ENCODE data around the gene ZFAND3. TPM values are rescaled to one million over a fixed set of nuclear protein-coding genes. Genes with fewer than 3 reads are reported as not detected.
A peak's percentile ranks its signal among the peaks of the same experiment; 100 is the strongest.

The ZFAND3 gene
- polyA plus RNA-seq, 3 donors: 11.5 to 21.1 (median 11.7) TPM

DNA sequence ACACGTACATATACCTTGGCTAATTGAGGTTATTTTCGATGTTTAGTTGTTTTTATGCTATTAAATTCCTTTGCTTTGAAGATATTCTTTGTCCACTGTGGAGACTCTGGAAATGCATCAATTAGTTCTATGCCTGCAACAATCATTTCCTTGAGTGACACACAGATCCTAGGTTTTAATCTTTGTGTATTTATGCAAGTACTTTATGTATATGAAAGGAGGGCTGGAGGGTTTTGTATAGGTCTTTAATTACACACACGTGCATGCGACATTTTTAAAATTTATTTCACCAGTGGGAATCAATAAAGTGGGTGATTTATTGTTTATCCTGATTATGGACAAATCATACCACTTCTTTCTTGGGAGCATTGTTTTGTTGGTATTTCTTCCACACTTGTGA lies 57.3 kb downstream of the ZFAND3 start:
- H3K27ac Mint-ChIP-seq: no peak overlapping the region
- no peaks in the 10 kb centered on the region for H3K36me3 ChIP-seq (replicated peaks in 1 of 2; ENCODE audit: control insufficient read depth in 1 of 2, insufficient read depth in 2 of 2, low read length in 2 of 2)
- TF ChIP-seq, protein P1, sequence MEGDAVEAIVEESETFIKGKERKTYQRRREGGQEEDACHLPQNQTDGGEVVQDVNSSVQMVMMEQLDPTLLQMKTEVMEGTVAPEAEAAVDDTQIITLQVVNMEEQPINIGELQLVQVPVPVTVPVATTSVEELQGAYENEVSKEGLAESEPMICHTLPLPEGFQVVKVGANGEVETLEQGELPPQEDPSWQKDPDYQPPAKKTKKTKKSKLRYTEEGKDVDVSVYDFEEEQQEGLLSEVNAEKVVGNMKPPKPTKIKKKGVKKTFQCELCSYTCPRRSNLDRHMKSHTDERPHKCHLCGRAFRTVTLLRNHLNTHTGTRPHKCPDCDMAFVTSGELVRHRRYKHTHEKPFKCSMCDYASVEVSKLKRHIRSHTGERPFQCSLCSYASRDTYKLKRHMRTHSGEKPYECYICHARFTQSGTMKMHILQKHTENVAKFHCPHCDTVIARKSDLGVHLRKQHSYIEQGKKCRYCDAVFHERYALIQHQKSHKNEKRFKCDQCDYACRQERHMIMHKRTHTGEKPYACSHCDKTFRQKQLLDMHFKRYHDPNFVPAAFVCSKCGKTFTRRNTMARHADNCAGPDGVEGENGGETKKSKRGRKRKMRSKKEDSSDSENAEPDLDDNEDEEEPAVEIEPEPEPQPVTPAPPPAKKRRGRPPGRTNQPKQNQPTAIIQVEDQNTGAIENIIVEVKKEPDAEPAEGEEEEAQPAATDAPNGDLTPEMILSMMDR (IDR thresholded peaks at IDR 0.05): no peak
- H3K9me3 Mint-ChIP-seq: peaks cover 0 to 2% (median 0%) of the 10 kb centered on the region in 7 donors
- peaks cover 28 to 35% of the 10 kb centered on the region in 2 donors for H3K4me1 ChIP-seq (ENCODE audit: control insufficient read depth in 1 of 2, insufficient read depth in 2 of 2, low read length in 2 of 2)
- peaks cover 0 to 4% of the 10 kb centered on the region in 2 donors for H3K36me3 Mint-ChIP-seq
- H3K4me2 ChIP-seq (replicated peaks; ENCODE audit: extremely low read depth, low read length, poor library complexity, severe bottlenecking): no peak overlapping the region
- peaks cover 100% of the 10 kb centered on the region for H4K20me1 ChIP-seq (ENCODE audit: insufficient read depth, low read length)
- H3K9me3 ChIP-seq (replicated peaks in 1 of 2; ENCODE audit: control insufficient read depth in 1 of 2, insufficient read depth in 1 of 2, low read length in 2 of 2): no peaks in the 10 kb centered on the region
- H3K27me3 Mint-ChIP-seq (ENCODE audit: low read depth in 3 of 3): peaks cover 0 to 1% (median 0%) of the 10 kb centered on the region in 3 donors
- H3K4me3 Mint-ChIP-seq: no peak overlapping the region
- H3K4me1 Mint-ChIP-seq: peaks cover 64% of the 10 kb centered on the region
- WGBS (ENCODE audit: insufficient coverage): no CpG with 5 or more reads among the region's 4 CpGs
- no peak overlapping the region for H3K9ac ChIP-seq (ENCODE audit: insufficient read depth, low read length, poor library complexity, severe bottlenecking)
- H2AFZ ChIP-seq (ENCODE audit: insufficient read depth, low read depth, low read length, poor library complexity, severe bottlenecking): no peak overlapping the region
- DNase-seq: no peak
- no peak overlapping the region for H3K4me3 ChIP-seq (replicated peaks in 1 of 3; ENCODE audit: low read depth in 2 of 3, low read length in 3 of 3)
- no peaks in the 10 kb centered on the region for H3K27me3 ChIP-seq (ENCODE audit: control insufficient read depth in 2 of 2, insufficient read depth in 2 of 2, low read length in 2 of 2)
- H3K27ac ChIP-seq (ENCODE audit: low read depth in 1 of 2, low read length in 2 of 2): no peak overlapping the region
- intact Hi-C loops (cut with micrococcal nuclease): no loop called here
- peaks cover 90% of the 10 kb centered on the region for H3K79me2 ChIP-seq (ENCODE audit: insufficient read depth, low read length)

DNA sequence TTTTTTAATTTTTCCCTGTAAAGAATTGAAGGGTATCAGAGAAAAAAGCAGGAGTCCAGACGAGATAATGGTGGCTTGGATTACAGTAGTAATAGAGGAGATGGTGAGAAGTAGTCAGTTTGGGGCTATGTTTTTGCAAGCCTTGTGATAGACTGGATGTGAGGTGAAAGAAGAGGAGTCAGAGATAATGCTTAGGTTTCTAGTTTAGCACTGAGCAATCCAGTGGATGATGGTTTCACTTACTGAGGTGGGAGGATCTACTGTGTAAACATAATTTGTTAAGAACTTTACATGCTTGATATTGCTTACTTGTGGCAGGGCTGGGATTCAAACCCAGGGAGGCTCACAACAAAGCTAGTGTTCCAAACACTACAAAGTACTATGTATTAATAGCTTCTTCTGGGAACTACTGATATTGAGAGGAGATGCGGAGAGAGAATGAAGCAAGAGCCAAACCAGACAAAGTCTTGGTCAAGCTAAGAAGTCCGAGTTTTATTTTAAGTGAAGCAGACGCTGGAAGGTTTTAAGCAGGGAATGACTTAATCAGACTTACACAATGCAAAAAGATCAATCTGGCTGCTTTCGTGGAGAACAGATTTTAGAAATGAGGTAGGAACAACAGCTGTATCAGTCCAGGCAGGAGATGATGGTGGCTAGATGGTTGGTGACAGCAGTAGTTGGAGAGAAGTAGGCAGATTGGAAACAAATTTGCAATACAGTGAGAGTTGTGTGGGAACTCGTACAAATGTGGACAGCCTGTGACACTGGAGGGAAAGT lies 58.0 kb downstream of the ZFAND3 start:
- no peak overlapping the region for H3K27ac ChIP-seq (ENCODE audit: low read depth in 1 of 2, low read length in 2 of 2)
- Mint-ChIP-seq H3K4me1 (peaks cover 63% of the 10 kb centered on the region), H3K27ac (peak overlapping the region in 3 of 7 donors; percentile 0 to 14 (median 4)), H3K36me3 (peaks cover 0 to 4% of the 10 kb centered on the region in 2 donors), H3K27me3 (ENCODE audit: low read depth in 3 of 3) (no peaks in the 10 kb centered on the region), H3K9me3 (no peaks in the 10 kb centered on the region), H3K4me3 (no peak overlapping the region)
- peaks cover 100% of the 10 kb centered on the region for H4K20me1 ChIP-seq (ENCODE audit: insufficient read depth, low read length)
- WGBS (ENCODE audit: insufficient coverage): 85% methylated on average over 5 of the region's 6 CpGs
- no peak overlapping the region for H3K9ac ChIP-seq (ENCODE audit: insufficient read depth, low read length, poor library complexity, severe bottlenecking)
- H2AFZ ChIP-seq (ENCODE audit: insufficient read depth, low read depth, low read length, poor library complexity, severe bottlenecking): no peak overlapping the region
- no peak for DNase-seq
- H3K36me3 ChIP-seq (replicated peaks in 1 of 2; ENCODE audit: control insufficient read depth in 1 of 2, insufficient read depth in 2 of 2, low read length in 2 of 2): no peaks in the 10 kb centered on the region
- H3K27me3 ChIP-seq (ENCODE audit: control insufficient read depth in 2 of 2, insufficient read depth in 2 of 2, low read length in 2 of 2): no peaks in the 10 kb centered on the region
- H3K9me3 ChIP-seq (replicated peaks in 1 of 2; ENCODE audit: control insufficient read depth in 1 of 2, insufficient read depth in 1 of 2, low read length in 2 of 2): no peaks in the 10 kb centered on the region
- peaks cover 90% of the 10 kb centered on the region for H3K79me2 ChIP-seq (ENCODE audit: insufficient read depth, low read length)
- peaks cover 25 to 33% of the 10 kb centered on the region in 2 donors for H3K4me1 ChIP-seq (ENCODE audit: control insufficient read depth in 1 of 2, insufficient read depth in 2 of 2, low read length in 2 of 2)
- intact Hi-C loops (cut with micrococcal nuclease): loop anchor here in 1 of 2 donors (2.0 kb wide), 1 partner anchor 13 kb away; no protein-coding TSS in a partner anchor
- H3K4me3 ChIP-seq (replicated peaks in 1 of 3; ENCODE audit: low read depth in 2 of 3, low read length in 3 of 3): no peak overlapping the region
- TF ChIP-seq, protein P1 (IDR thresholded peaks at IDR 0.05): no peak
- H3K4me2 ChIP-seq (replicated peaks; ENCODE audit: extremely low read depth, low read length, poor library complexity, severe bottlenecking): no peak overlapping the region

Measured in CD14-positive monocyte (primary cell).